Measurements from ENCODE around the gene RELA.

GRCh38 chr11:65663639-65664200 lies 1.0 kb upstream of the RELA start:
- TF ChIP-seq ZNF274 (IDR thresholded peaks at IDR 0.05; ENCODE audit: low read depth, low read length), result no peak
- TF ChIP-seq YY1 (IDR thresholded peaks at IDR 0.05; ENCODE audit: insufficient read depth, insufficient read length), result no peak
